EH (cell line): ENCODE data around the gene CYP26A1.
A peak's percentile ranks its signal among the peaks of the same experiment; 100 is the strongest.
"Not testable (repeated sequence)": the region's sequence is repeated elsewhere in the genome, so short reads cannot be mapped to it uniquely, and the experiment has no call there.

Experiments used
- DNase-seq: peaks from one replicate; pipeline ENCODE4 v3.0.0-alpha.2; 2015; ENCODE audit warnings: low read depth

CYP26A1 gene

GRCh38 chr10:93080350-93081046 lies 6.8 kb downstream of the CYP26A1 start:
- DNase-seq: peak; percentile 78

DNA sequence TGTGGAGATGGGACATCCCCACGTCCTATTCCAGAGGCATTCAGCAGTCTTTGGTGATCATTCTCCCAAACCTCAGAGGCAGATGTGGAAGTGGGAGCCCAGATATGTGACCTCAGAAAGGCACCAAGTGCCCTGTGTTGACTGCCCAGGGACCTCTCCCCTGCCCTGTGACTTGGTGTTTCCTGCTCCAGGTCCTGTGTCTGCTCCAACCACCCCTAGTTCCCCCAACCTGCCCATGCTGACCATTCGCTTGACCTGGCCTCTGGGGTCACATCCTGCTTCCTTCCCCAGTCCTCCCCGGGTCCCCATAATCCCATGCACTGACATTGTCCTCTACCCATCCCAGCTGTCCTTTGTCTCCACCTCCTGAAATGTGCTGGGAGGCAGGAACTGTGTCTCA lies 7.6 kb downstream of the CYP26A1 start:
- DNase-seq: no peak

DNA sequence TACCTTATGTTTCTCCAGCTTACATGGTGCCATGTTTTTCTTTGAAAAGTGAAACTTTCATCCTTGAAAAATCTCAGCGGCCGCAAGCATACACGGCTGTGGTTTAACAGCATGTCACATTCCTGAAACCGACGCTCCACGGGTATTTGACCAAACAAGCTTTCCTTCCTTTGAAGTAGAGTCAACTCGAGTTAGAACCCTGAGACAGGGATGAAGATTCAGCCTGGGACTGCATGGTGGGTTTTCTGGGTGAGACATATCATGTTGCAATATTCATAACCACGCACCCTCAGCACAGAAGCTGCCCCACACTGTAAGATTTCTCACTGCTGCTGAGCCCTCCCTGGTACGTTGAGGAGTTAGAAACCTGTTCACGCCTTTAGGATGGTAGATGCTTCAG lies 8.1 kb downstream of the CYP26A1 start:
- peak; percentile 18 for DNase-seq

- no peak for DNase-seq
These were observed 10.2 kb downstream of the CYP26A1 start for GRCh38 chr10:93083743-93084539.

- DNase-seq: no peak
These were observed 11.7 kb downstream of the CYP26A1 start for GRCh38 chr10:93085272-93085859.

- DNase-seq: no peak
These were observed 12.6 kb downstream of the CYP26A1 start for GRCh38 chr10:93086289-93086688.

DNA sequence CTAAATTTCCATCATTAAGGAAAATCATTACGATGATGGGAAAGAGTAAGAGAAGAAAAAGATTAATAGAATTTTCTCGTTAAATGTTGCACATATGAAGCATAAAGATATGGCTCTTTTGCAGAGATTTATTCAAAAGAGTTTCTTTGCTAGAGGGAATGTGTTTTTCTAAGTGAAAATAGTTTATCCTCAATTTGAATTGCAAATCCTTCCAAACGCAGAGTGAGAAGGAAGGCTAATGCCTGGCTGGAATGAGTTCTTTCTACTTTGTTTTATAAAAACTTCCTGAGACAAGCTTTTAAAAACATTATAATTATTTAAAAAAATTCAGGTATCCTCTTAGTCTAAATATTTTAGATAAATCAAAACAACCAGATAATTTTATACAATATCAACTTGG lies 14.2 kb downstream of the CYP26A1 start:
- no peak for DNase-seq

DNA sequence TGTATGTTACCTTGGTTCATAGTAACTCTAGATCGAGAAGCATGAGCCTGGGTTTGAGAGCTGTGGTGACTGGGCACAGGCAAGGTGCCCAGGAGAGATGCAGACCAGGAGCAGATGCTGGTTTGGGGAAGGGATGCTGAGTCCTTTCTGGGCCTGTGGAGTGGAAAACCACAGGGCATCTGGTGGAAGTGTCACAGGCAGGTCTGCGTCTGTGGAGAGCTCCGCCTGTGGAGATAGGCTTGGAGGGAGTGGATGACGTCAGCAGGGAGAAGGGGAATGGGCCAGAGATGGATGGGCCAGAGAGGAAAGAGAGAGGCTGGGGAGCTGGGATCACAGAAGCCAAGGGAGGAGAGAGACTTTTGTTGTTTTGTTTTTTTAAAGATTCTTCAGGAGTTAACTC lies 14.8 kb downstream of the CYP26A1 start:
- no peak for DNase-seq

DNA sequence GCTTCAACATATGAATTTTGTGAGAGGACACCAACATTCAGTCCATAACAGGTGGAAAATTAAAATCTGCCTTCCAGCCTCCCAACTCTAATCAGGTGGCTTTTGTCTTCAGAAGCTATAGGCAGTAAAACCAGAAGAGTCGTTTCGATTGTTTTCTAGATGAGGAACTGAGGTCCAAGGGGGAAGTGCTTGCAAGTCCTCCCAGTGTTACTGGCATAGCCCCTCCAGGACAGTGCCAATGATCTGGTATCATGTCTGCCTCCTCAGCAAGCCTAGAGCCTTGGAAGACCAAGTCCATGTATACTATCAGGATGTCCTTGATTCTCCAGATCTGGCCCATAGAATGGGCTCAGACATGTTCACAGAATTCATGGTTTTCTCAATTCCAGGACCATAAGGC lies 16.9 kb downstream of the CYP26A1 start:
- DNase-seq: no peak

GRCh38 chr10:93091960-93092359 lies 18.3 kb downstream of the CYP26A1 start:
- no peak for DNase-seq

DNA sequence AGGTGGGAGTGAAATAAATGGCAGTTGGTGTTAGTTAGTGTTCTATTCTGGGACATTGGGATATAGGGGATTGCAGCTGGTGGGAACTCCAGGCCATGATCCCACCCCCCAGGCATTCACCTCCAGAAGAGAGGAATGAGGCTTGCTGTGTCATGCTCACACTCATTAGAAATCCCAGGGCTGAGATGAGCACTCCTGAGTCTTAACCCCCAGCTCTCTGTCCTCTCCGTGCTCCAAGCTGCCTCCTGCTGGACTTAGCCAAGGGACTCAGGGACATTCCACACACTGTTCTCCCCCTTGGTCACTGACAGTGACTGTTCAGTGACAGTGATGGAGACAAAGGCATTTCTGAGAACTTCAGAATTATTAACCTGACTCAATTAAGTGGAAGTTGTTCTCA lies 21.5 kb downstream of the CYP26A1 start:
- DNase-seq: no peak

GRCh38 chr10:93096901-93097300 lies 23.2 kb downstream of the CYP26A1 start:
- DNase-seq: no peak

DNA sequence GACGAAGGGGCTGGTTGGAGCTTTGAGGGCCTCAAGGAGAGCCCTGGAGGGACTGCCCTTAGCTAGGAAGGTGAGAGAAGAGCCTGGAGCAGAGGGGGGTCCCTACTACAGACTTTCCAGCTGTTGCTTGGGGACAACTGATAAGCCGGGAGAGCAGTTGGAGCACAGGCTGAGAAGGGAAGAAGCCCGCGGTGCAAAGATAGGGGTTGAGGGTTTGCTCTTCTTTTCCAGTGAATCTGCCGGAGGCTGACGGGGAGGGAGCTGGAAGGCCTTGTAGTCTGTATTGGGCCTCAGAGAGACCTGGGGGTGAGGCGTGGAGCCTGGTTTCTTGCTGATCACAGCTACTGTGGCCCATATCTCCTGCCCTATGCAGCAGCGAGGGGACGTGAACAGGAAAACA lies 23.7 kb downstream of the CYP26A1 start:
- DNase-seq: no peak

GRCh38 chr10:93098816-93099215 lies 25.1 kb downstream of the CYP26A1 start:
- DNase-seq: no peak

- DNase-seq: no peak
These were observed 26.0 kb downstream of the CYP26A1 start for GRCh38 chr10:93099670-93100069.

DNA sequence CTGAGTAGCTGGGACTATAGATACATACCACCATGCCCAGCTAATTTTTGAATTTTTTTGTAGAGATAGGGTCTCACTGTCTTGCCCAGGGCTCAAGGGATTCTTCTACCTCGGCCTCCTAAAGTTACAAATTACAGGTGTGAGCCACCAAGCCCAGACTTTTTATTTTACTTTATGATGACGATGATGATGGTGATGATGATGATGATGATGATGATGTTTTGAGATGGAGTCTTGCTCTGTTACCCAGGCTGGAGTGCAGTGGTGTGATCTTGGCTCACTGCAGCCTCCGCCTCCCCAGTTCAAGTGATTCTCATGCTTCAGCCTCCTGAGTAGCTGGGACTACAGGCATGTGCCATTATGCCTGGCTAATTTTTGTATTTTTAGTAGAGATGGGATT lies 27.5 kb downstream of the CYP26A1 start:
- DNase-seq: not testable (repeated sequence)

- DNase-seq: no peak
These were observed 30.3 kb downstream of the CYP26A1 start for GRCh38 chr10:93103953-93104352.

DNA sequence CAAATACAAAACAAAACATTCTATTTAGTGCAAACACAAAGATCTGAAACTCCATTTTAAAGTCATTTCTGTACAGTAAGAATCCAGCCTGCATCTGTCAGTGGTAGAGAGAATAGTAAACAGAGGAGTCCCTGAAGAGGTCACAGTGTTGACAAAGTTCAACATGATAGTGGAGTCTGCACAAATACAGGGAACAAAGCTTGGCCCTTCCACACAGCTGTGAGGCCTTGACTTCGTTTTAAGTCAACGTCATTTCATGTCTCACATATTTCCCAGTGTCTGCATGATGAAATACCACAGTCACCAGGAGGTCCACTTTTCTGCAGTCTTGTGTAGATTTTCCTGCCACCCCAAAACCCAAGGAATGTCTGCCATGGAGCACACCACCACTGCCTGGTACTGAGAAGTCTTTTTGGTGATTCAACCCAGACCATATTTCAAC lies 33.0 kb downstream of the CYP26A1 start:
- DNase-seq: peak; percentile 80

DNA sequence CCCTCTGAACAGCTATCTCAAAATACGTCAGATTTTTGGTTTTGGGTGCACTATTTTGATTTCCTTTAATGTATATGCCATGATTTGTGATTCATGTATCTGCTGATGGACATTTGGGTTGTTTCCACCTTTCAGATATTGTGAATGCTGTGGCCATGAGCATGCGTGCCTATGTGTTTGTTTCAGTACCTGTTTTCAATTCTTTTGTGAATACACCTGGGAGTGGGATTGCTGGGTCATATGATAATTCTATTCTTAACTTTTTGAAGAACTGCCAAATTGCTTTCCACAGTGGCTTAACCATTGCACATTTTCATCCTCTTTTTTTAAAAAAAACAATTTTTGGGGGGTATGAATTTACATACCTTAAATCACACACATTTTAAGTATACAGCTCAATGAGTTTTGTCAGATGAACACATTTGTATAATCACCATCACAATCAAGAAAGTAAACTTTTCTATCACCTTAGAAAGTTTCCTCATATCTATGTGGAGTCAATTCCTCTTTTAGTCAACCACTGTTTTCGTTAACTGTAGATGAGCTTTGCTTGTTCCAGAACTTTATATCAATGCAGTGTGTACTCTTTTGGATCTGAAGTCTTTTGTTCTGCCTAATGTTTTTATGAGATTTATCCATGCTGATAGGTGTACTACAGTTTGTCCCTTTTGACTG lies 36.9 kb downstream of the CYP26A1 start:
- DNase-seq: no peak

DNA sequence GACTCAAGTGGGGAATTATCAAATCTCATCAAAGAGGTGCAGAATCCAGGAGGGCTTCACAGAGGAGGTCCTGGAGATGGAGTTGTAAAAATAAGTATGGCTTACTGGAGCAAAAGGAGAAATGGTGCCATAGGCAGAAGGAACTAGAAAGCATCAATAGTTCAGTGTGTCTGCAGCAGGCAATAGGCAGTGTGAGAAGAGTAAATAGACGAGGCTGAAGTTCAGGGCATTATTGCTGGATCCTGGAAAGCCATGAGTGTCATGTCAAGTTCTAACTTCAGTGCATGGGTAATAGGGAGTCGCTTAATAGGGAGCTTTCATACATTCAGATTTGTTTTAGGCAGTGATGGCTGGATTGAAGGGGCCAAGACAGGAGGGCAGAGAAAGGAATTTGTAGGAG lies 39.3 kb downstream of the CYP26A1 start:
- DNase-seq: no peak

GRCh38 chr10:93115661-93116383 lies 42.1 kb downstream of the CYP26A1 start:
- peak; percentile 56 for DNase-seq

- DNase-seq: no peak
These were observed 47.6 kb downstream of the CYP26A1 start for GRCh38 chr10:93121311-93121710.
